Measurements from ENCODE around the gene TMCO6. TPM values are rescaled to one million over a fixed set of nuclear protein-coding genes. Genes with fewer than 3 reads are reported as not detected.
"Not testable (repeated sequence)": the region's sequence is repeated elsewhere in the genome, so short reads cannot be mapped to it uniquely, and the experiment has no call there.

TMCO6 gene
- total RNA-seq, 1 experiment from 2014 or later, result 24.1 TPM

DNA sequence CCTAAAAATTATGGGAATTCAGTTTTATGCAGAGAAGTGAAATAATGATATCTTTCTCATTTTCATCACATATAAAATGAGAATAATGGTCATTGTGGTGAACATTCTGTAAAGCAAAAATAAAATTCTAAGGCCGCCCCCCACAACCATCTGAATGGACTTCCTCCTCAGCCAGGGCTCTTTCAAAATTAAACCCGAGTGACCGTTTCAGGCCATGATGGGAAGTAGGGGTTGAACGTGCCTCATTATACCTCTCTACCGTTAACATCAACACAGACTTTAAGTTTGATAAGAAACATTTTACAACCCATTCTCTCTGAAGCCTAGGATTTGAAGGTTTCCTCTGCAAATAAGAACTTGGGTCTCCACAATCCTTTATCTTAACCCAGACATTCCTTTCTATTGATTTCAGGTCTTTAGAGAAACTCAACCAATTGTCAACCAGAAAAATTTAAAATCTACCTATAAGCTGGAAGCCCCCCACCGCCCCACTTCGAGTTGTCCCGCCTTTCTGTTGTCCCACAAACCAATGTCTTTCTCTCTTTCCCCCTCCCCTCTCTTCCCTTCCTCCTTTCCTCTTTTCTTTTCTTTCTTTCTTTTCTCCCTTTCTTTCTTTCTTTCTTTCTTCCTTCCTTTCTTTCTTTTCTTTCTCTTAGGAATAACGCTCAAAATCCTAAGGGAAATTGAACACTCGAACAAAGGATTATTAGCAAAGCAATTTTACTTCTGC lies 1.7 kb upstream of the TMCO6 start:
- ChIA-PET CTCF (no interaction called here), POLR2A (ENCODE audit: low non-redundant PET) (no interaction called here)
- H3K4me3 ChIP-seq (ENCODE audit: low read depth, low read length, poor library complexity, severe bottlenecking), result no peak overlapping the region
- intact Hi-C loops (cut with micrococcal nuclease; ENCODE audit: unreplicated experiment), result loop anchor here (5.0 kb wide), 2 partner anchors 75 to 265 kb away; partner anchors contain the start of genes APBB3 and SLC35A4
- TF ChIP-seq EZH2 (IDR thresholded peaks at IDR 0.05; ENCODE audit: borderline replicate concordance, low read depth, low read length, poor library complexity, severe bottlenecking), result no peak
- TF ChIP-seq, protein P1, sequence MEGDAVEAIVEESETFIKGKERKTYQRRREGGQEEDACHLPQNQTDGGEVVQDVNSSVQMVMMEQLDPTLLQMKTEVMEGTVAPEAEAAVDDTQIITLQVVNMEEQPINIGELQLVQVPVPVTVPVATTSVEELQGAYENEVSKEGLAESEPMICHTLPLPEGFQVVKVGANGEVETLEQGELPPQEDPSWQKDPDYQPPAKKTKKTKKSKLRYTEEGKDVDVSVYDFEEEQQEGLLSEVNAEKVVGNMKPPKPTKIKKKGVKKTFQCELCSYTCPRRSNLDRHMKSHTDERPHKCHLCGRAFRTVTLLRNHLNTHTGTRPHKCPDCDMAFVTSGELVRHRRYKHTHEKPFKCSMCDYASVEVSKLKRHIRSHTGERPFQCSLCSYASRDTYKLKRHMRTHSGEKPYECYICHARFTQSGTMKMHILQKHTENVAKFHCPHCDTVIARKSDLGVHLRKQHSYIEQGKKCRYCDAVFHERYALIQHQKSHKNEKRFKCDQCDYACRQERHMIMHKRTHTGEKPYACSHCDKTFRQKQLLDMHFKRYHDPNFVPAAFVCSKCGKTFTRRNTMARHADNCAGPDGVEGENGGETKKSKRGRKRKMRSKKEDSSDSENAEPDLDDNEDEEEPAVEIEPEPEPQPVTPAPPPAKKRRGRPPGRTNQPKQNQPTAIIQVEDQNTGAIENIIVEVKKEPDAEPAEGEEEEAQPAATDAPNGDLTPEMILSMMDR (conservative IDR thresholded peaks at IDR 0.05; ENCODE audit: low read depth, low read length), result no peak
- peaks cover 7% of the 10 kb centered on the region for H3K36me3 ChIP-seq (ENCODE audit: insufficient read depth, low read length, poor library complexity, severe bottlenecking)
- peaks cover 17% of the 10 kb centered on the region for H3K4me1 ChIP-seq (ENCODE audit: insufficient read depth, low read length, poor library complexity, severe bottlenecking)
- H3K9me3 ChIP-seq (ENCODE audit: low read depth, low read length, poor library complexity, severe bottlenecking), result no peaks in the 10 kb centered on the region
- no TSS peak for BruUV-seq (replicated peaks)
- H3K27ac ChIP-seq (ENCODE audit: low read depth, low read length, poor library complexity, severe bottlenecking), result no peak overlapping the region
- DNase-seq (ENCODE audit: low spot score), result no peak
- H3K27me3 ChIP-seq (replicated peaks; ENCODE audit: insufficient read depth, low read depth, low read length, poor library complexity), result peaks cover 8% of the 10 kb centered on the region

DNA sequence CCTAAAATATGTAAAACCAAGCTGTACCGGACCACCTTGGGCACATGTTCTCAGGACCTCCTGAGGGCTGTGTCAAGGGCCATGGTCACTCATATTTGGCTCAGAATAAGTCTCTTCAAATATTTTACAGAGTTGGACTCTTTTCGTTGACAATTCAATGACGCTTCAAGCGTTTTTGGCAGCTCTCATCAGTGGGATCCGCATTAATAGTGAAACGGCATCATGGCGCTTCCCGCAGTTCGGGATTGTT lies 428 bp upstream of the TMCO6 start:
- Histone ChIP-seq H3K4me3 (ENCODE audit: low read depth, low read length, poor library complexity, severe bottlenecking) (peak overlapping the region; percentile 91), H3K27ac (ENCODE audit: low read depth, low read length, poor library complexity, severe bottlenecking) (peak overlapping the region; percentile 93), H3K36me3 (ENCODE audit: insufficient read depth, low read length, poor library complexity, severe bottlenecking) (peaks cover 17% of the 10 kb centered on the region), H3K4me1 (ENCODE audit: insufficient read depth, low read length, poor library complexity, severe bottlenecking) (peaks cover 17% of the 10 kb centered on the region)
- POLR2A ChIA-PET (ENCODE audit: low non-redundant PET); H3K27me3 ChIP-seq (replicated peaks; ENCODE audit: insufficient read depth, low read depth, low read length, poor library complexity); DNase-seq (ENCODE audit: low spot score); H3K9me3 ChIP-seq (ENCODE audit: low read depth, low read length, poor library complexity, severe bottlenecking); BruUV-seq (replicated peaks): not testable (repeated sequence)
- CTCF ChIA-PET, result interaction anchor here (0.7 kb wide), 1 partner anchor 28 kb away, joined by 4 read pairs; no protein-coding TSS in a partner anchor
- intact Hi-C loops (cut with micrococcal nuclease; ENCODE audit: unreplicated experiment), result loop anchor here (5.0 kb wide), 2 partner anchors 77 to 267 kb away; partner anchors contain the start of genes APBB3 and SLC35A4

DNA sequence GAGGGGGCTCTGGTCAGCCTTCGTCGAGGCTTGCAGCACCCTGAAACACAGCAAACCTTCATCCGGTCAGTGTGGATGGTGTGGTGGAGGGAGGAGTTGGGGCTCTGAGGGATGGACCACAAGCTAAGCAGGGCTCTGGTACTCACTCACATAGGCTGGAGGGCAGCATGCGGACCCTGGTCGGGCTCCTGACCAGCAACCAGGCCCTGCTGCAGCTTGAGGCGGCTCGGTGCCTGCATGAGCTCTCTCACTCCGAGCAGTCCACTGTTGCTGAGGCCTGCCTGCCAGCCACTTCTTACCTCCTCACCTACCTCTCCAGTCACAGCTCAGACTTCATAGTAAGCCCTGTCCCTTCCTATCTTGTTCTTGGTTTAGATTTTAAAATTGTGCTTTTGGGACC lies 2.5 kb downstream of the TMCO6 start:
- intact Hi-C loops (cut with micrococcal nuclease; ENCODE audit: unreplicated experiment), result no loop called here
- no peak overlapping the region for H3K27ac ChIP-seq (ENCODE audit: low read depth, low read length, poor library complexity, severe bottlenecking)
- peaks cover 38% of the 10 kb centered on the region for H3K36me3 ChIP-seq (ENCODE audit: insufficient read depth, low read length, poor library complexity, severe bottlenecking)
- no peaks in the 10 kb centered on the region for H3K9me3 ChIP-seq (ENCODE audit: low read depth, low read length, poor library complexity, severe bottlenecking)
- H3K27me3 ChIP-seq (replicated peaks; ENCODE audit: insufficient read depth, low read depth, low read length, poor library complexity), result no peaks in the 10 kb centered on the region
- BruUV-seq (replicated peaks), result no TSS peak
- no peak for TF ChIP-seq EZH2 (IDR thresholded peaks at IDR 0.05; ENCODE audit: borderline replicate concordance, low read depth, low read length, poor library complexity, severe bottlenecking)
- TF ChIP-seq, protein P1 (conservative IDR thresholded peaks at IDR 0.05; ENCODE audit: low read depth, low read length), result no peak
- CTCF ChIA-PET, result interaction anchor here (1.5 kb wide), 1 partner anchor 279 kb away, joined by 3 read pairs; no protein-coding TSS in a partner anchor
- POLR2A ChIA-PET (ENCODE audit: low non-redundant PET), result no interaction called here
- H3K4me1 ChIP-seq (ENCODE audit: insufficient read depth, low read length, poor library complexity, severe bottlenecking), result peaks cover 23% of the 10 kb centered on the region
- no peak overlapping the region for H3K4me3 ChIP-seq (ENCODE audit: low read depth, low read length, poor library complexity, severe bottlenecking)
- no peak for DNase-seq (ENCODE audit: low spot score)

DNA sequence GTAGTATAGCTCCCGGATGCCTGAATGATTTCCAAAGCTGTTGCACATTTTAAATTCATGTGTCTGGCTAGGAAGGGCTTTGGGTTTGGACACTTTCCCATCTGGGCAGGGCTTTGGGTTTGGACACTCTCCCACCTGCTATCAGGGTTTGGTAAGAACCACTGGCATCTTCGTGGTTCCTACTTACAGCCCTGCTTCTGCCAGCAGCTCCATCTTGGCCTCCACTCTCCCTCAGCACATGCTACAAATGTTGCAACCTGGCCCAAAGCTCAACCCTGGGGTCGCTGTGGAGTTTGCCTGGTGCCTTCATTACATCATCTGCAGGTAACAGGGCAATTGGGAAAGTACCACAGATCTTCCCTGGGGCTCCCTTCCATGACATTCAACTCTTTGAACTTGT lies 3.5 kb downstream of the TMCO6 start:
- ChIA-PET POLR2A (ENCODE audit: low non-redundant PET) (no interaction called here), CTCF (interaction anchor here (1.5 kb wide), 1 partner anchor 280 kb away, joined by 3 read pairs; no protein-coding TSS in a partner anchor)
- TF ChIP-seq EZH2 (IDR thresholded peaks at IDR 0.05; ENCODE audit: borderline replicate concordance, low read depth, low read length, poor library complexity, severe bottlenecking), result no peak
- TF ChIP-seq, protein P1 (conservative IDR thresholded peaks at IDR 0.05; ENCODE audit: low read depth, low read length), result no peak
- no peak overlapping the region for H3K27ac ChIP-seq (ENCODE audit: low read depth, low read length, poor library complexity, severe bottlenecking)
- no peak for DNase-seq (ENCODE audit: low spot score)
- H3K4me3 ChIP-seq (ENCODE audit: low read depth, low read length, poor library complexity, severe bottlenecking), result no peak overlapping the region
- peaks cover 23% of the 10 kb centered on the region for H3K4me1 ChIP-seq (ENCODE audit: insufficient read depth, low read length, poor library complexity, severe bottlenecking)
- peaks cover 38% of the 10 kb centered on the region for H3K36me3 ChIP-seq (ENCODE audit: insufficient read depth, low read length, poor library complexity, severe bottlenecking)
- intact Hi-C loops (cut with micrococcal nuclease; ENCODE audit: unreplicated experiment), result no loop called here
- H3K27me3 ChIP-seq (replicated peaks; ENCODE audit: insufficient read depth, low read depth, low read length, poor library complexity), result no peaks in the 10 kb centered on the region
- BruUV-seq (replicated peaks), result no TSS peak
- no peaks in the 10 kb centered on the region for H3K9me3 ChIP-seq (ENCODE audit: low read depth, low read length, poor library complexity, severe bottlenecking)

Measured in A673 (cell line).